Esophagus squamous epithelium (tissue), 5 donors: ENCODE results near the gene KRTAP10-2. TPM values are rescaled to one million over a fixed set of nuclear protein-coding genes. Genes with fewer than 3 reads are reported as not detected.

Experiments
- DNase-seq: peaks from one replicate; lab custom pipeline; 2025; lab: John Stamatoyannopoulos, UW
- H3K27ac ChIP-seq, 4 donors: fragments of 200-600 bp; sonication (generic); one replicate each; pipeline ENCODE4 v1.5.1; 2016 to 2019; ENCODE audit warnings: mild to moderate bottlenecking in 1 of 4
- H3K27me3 ChIP-seq, 4 donors: fragments of 200-600 bp; sonication (generic); 1 replicate in 3 of 4; 2 replicates in 1 of 4; pipeline versions ENCODE4 v1.5.1 to v1.6.0; 2017 to 2021; ENCODE audit warnings: antibody characterized with exemption in 1 of 4
- H3K36me3 ChIP-seq, 3 donors: fragments of 200-600 bp; sonication (generic); one replicate each; pipeline ENCODE4 v1.5.1; 2016 to 2019
- H3K4me1 ChIP-seq, 3 donors: fragments of 200-600 bp; sonication (generic); one replicate each; pipeline ENCODE4 v1.5.1; 2017 to 2019
- H3K4me3 ChIP-seq, 4 donors: fragments of 200-600 bp; sonication (generic); 1 replicate in 3 of 4; 2 replicates in 1 of 4; pipeline ENCODE4 v1.5.1; 2016 to 2019; ENCODE audit warnings: mild to moderate bottlenecking in 2 of 4, moderate library complexity in 1 of 4
- H3K9me3 ChIP-seq, 3 donors: fragments of 200-600 bp; sonication (generic); one replicate each; pipeline ENCODE4 v1.5.1; 2016 to 2019
- POLR2A ChIP-seq, 4 donors: fragments of 450-650 bp; IDR thresholded peaks; one replicate each; pipeline ENCODE4 v1.6.1; 2017; ENCODE audit warnings: antibody characterized with exemption in 4 of 4, mild to moderate bottlenecking in 4 of 4, moderate library complexity in 3 of 4
- WGBS, 2 donors: methylation state at CpG; one replicate each; pipeline ENCODE4 v1.1.5; 2018; 5-methylcytosine and 5-hydroxymethylcytosine counted together
- intact Hi-C: fragments of 100-400 bp; cut with DNase I; formaldehyde crosslinking; loops from one replicate; pipeline ENCODE4 v1.15.0; 2022
- total RNA-seq, 4 donors: library from RNA; depleted of rRNA; stranded (reverse); fragments of >200 nt; gene quantifications; one replicate each; pipeline ENCODE4 v1.1.0, GENCODE V29; 2016
- TF ChIP-seq, protein P1 (sequence below), 6 experiments: fragments of 450-650 bp in 4 of 6; fragments of 200-600 bp in 2 of 6; sonication (generic) in 2 of 6; IDR thresholded peaks; one replicate each; pipeline ENCODE4 v1.5.1; 2016 to 2019; ENCODE audit warnings: antibody characterized with exemption in 6 of 6, mild to moderate bottlenecking in 4 of 6, moderate library complexity in 4 of 6
- donor health status: DM: yes; HTN: yes; CAD: no.

The KRTAP10-2 gene
- total RNA-seq, 4 donors from 2014 or later: not detected

DNA sequence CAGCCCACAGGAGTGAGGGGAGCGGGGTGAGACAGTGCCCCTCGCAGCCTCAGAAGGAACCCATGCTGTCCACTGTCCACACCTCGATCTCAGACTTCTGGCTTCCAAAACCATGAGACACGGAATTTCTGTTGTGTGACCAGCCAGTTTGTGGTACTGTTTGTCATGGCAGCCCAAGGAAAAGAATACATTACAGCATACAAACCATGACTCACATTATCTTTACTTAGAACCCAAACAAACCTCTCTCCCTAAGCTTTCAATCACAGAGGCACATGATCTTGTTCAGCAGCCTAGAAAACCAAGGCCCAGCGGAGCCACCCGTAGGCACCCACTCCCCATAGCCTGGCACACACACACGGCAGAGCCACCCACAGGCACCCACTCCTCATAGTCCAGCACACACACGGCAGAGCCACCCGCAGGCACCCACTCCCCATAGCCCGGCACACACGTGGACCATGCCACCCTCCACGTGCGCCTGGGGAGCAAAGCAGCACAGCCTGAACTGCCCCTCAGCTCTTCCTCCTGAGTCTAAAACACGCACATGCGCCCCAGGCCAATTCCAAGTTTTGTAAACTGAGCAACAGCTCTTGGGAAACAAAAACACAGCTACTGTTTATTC, 21.8 kb upstream of the KRTAP10-2 start:
- TF ChIP-seq, protein P1, sequence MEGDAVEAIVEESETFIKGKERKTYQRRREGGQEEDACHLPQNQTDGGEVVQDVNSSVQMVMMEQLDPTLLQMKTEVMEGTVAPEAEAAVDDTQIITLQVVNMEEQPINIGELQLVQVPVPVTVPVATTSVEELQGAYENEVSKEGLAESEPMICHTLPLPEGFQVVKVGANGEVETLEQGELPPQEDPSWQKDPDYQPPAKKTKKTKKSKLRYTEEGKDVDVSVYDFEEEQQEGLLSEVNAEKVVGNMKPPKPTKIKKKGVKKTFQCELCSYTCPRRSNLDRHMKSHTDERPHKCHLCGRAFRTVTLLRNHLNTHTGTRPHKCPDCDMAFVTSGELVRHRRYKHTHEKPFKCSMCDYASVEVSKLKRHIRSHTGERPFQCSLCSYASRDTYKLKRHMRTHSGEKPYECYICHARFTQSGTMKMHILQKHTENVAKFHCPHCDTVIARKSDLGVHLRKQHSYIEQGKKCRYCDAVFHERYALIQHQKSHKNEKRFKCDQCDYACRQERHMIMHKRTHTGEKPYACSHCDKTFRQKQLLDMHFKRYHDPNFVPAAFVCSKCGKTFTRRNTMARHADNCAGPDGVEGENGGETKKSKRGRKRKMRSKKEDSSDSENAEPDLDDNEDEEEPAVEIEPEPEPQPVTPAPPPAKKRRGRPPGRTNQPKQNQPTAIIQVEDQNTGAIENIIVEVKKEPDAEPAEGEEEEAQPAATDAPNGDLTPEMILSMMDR (IDR thresholded peaks at IDR 0.05): no peak
- no peak for TF ChIP-seq POLR2A (IDR thresholded peaks at IDR 0.05)
- H3K36me3 ChIP-seq: no peaks in the 10 kb centered on the region
- peaks cover 0 to 14% (median 0%) of the 10 kb centered on the region in 3 donors for H3K4me1 ChIP-seq
- peaks cover 0 to 14% (median 14%) of the 10 kb centered on the region in 3 donors for H3K9me3 ChIP-seq
- no peak for DNase-seq
- H3K27ac ChIP-seq: no peak overlapping the region
- WGBS, 2 donors: 70% methylated on average over 4 to 6 of the region's 15 CpGs
- intact Hi-C loops: no loop called here
- H3K27me3 ChIP-seq: peaks cover 0 to 43% (median 0%) of the 10 kb centered on the region in 4 donors
- no peak overlapping the region for H3K4me3 ChIP-seq

DNA sequence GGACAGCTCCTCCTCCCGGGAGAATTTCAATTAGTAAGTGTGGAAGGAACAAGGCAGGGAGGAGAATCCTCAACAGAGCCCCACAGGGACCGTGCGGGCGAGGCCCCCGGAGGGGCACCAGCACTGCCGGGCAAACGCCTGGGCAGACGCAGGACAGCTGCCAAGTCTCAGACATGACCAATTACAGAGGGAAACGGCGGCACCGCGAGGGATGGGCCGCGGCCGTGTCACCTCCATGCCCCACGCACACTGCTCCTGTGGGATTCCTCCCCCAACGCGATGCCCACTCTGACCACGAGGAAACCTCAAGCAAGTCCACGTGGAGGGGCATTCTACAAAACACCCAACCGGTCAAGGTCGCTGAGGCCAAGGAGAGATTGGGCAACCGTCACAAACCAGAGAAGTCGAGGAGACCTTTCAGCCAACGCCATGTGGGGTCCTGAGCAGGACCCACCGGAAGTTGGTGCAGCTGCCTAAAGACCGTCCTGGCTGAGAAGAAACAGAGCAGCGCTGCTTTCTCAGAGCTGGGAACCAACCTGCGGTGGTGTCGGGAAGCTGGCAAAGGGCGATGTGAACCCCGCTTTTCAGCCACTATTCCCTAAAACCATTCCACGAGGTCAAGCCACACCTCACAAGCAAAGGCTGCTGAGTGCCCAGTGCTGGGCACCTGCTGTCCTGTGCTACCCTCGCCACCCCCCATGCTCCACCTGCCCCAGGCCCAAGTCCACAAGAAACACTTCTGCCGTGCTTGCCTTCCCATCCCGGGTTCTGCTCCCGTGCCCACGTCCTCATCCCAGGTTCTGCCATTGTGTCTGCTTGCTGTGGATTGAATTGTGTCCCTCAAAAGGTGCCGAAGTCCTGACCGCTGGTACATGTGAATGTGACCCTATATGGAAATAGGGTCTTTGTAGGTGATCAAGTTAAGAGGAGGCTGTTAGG, 20.8 kb upstream of the KRTAP10-2 start:
- H3K27me3 ChIP-seq: peaks cover 0 to 40% (median 0%) of the 10 kb centered on the region in 4 donors
- DNase-seq: no peak
- TF ChIP-seq, protein P1 (IDR thresholded peaks at IDR 0.05): no peak
- TF ChIP-seq POLR2A (IDR thresholded peaks at IDR 0.05): no peak
- 90 to 95% methylated on average over 32 to 33 of the region's 40 CpGs for WGBS, 2 donors
- H3K4me3 ChIP-seq: no peak overlapping the region
- intact Hi-C loops: no loop called here
- H3K36me3 ChIP-seq: no peaks in the 10 kb centered on the region
- H3K27ac ChIP-seq: no peak overlapping the region
- H3K4me1 ChIP-seq: peaks cover 0 to 14% (median 0%) of the 10 kb centered on the region in 3 donors
- peaks cover 0 to 9% (median 8%) of the 10 kb centered on the region in 3 donors for H3K9me3 ChIP-seq

DNA sequence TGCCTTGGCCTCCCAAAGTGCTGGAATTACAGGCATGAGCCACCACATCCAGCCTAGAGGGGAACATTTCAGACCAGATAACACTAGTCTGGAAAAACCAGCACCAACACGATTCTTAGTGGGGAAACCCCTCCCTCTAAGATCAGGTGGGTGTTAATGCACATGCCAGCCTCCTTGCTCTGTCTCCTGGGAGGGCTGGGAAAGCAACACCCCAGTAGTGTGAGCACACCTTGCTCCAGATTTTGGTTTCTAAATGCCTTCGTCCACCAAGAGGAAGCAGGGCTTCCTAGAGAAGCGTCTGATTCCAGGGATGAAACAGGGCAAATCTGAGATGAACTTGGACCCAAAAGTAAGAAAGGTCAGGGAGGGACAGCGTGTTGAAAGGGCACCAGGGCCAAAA, 20.0 kb upstream of the KRTAP10-2 start:
- H3K4me3 ChIP-seq: no peak overlapping the region
- intact Hi-C loops: no loop called here
- WGBS, 2 donors: 90 to 95% methylated on average over 3 of the region's 4 CpGs
- no peak overlapping the region for H3K27ac ChIP-seq
- peaks cover 0 to 40% (median 0%) of the 10 kb centered on the region in 4 donors for H3K27me3 ChIP-seq
- no peaks in the 10 kb centered on the region for H3K36me3 ChIP-seq
- no peak for TF ChIP-seq POLR2A (IDR thresholded peaks at IDR 0.05)
- TF ChIP-seq, protein P1 (IDR thresholded peaks at IDR 0.05): no peak
- peaks cover 0 to 4% (median 0%) of the 10 kb centered on the region in 3 donors for H3K9me3 ChIP-seq
- H3K4me1 ChIP-seq: peaks cover 0 to 14% (median 0%) of the 10 kb centered on the region in 3 donors
- no peak for DNase-seq

DNA sequence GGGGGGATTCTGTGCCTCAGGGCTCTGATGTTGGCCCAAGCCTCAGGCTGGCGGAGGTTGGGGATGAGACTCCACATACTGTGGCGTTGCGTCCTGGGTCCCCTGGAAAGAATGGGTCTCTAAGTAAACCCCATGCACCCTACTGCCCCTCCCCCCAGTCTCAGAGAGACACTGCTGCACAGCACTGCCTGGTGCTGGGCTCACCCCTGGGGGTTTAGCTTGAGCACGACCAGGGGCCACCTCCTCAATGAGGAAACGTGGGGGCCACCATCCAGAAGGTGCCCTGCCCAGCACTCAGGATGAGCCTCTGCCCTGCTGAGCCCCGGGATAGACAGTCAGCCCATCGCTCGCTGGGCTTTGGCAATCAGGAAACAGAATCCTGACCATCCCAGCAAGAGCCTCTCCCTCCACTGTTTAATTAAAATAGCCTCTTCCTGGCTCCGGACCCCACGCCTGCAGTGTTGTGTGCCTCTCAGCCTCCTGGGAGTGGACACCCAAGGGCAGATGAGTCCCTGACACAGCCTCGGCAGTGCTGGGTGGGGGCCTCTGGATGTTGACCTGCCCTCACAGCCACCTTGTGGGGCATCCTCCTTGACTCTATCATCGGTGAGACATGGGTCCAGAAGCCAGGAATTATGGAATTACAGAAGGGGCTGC, 18.7 kb upstream of the KRTAP10-2 start:
- H3K27ac ChIP-seq: no peak overlapping the region
- WGBS, 2 donors: 80 to 83% methylated on average over 1 to 2 of the region's 12 CpGs
- H3K36me3 ChIP-seq: no peaks in the 10 kb centered on the region
- H3K4me1 ChIP-seq: peaks cover 0 to 14% (median 0%) of the 10 kb centered on the region in 3 donors
- H3K4me3 ChIP-seq: no peak overlapping the region
- no peak for TF ChIP-seq POLR2A (IDR thresholded peaks at IDR 0.05)
- TF ChIP-seq, protein P1 (IDR thresholded peaks at IDR 0.05): no peak
- no peak for DNase-seq
- peaks cover 0 to 4% (median 0%) of the 10 kb centered on the region in 3 donors for H3K9me3 ChIP-seq
- peaks cover 0 to 40% (median 0%) of the 10 kb centered on the region in 4 donors for H3K27me3 ChIP-seq
- intact Hi-C loops: no loop called here
